GM12878 (cell line): ENCODE results near the gene RBKS. TPM values are rescaled to one million over a fixed set of nuclear protein-coding genes. Genes with fewer than 3 reads are reported as not detected.

ENCODE experiments used
- ATAC-seq: fragments of 200-7000 bp; cut with Tn5 transposase; 3 replicates; pipeline ENCODE4 v1.9.1; 2020; ENCODE audit warnings: mild to moderate bottlenecking, moderate library complexity
- BruUV-seq: library from RNA; stranded (reverse); fragments of 400-500 nt; replicated peaks from 2 replicates; lab custom pipeline; 2021; lab: Mats Ljungman, UMichigan
- CTCF ChIA-PET: fragments of 300-600 bp; sonication (Branson Sonifier 250); formaldehyde crosslinking; extraction: SDS; loops from one replicate; lab custom pipeline; 2021; ENCODE audit warnings: inconsistent platforms; lab: Yijun Ruan, JAX
- POLR2A ChIA-PET: fragments of 350-600 bp; formaldehyde crosslinking; extraction: SDS; loops from one replicate; lab custom pipeline; 2021; ENCODE audit warnings: inconsistent platforms; lab: Charles Lee
- RAD21 ChIA-PET: fragments of 300-600 bp; sonication (Branson Sonifier 250); formaldehyde crosslinking; loops from one replicate; lab custom pipeline; 2023; ENCODE audit warnings: antibody characterized with exemption; ENCODE audit not compliant: unreplicated experiment; lab: Charles Lee
- SMC1A ChIA-PET: fragments of 300-600 bp; sonication (Branson Sonifier 250); formaldehyde crosslinking; loops from one replicate; lab custom pipeline; 2023; ENCODE audit not compliant: unreplicated experiment, uncharacterized antibody; lab: Charles Lee
- DNase-seq: peaks from one replicate; pipeline ENCODE4 v3.0.0-alpha.2; 2011; ENCODE audit warnings: low read depth, low spot score
- FAIRE-seq: peaks from 3 replicates; lab custom pipeline; 2011; peaks lifted over from hg19 to GRCh38; lab: Jason Lieb, UNC
- H2AFZ ChIP-seq: 2 replicates; pipeline ENCODE4 v1.6.0; 2011; ENCODE audit warnings: low read depth, low read length, control low read depth; ENCODE audit not compliant: control insufficient read depth
- H3K27ac ChIP-seq: 2 replicates; pipeline ENCODE4 v1.5.1; 2011; ENCODE audit warnings: control low read depth; ENCODE audit not compliant: control insufficient read depth, insufficient read depth
- H3K27me3 ChIP-seq, 2 experiments: replicated peaks in 1 of 2; 2 replicates each; pipeline versions ENCODE4 v1.6.0 to v1.6.1; 2011; ENCODE audit warnings: low read length in 1 of 2; ENCODE audit not compliant: control insufficient read depth in 2 of 2, insufficient read depth in 2 of 2
- H3K36me3 ChIP-seq, 2 experiments: 2 replicates each; pipeline ENCODE4 v1.5.1; 2011; ENCODE audit warnings: low read length in 1 of 2; ENCODE audit not compliant: control insufficient read depth in 2 of 2, insufficient read depth in 2 of 2
- H3K4me1 ChIP-seq: 2 replicates; pipeline ENCODE4 v1.6.1; 2011; ENCODE audit warnings: mild to moderate bottlenecking, low read length, moderate library complexity, mixed read lengths; ENCODE audit not compliant: control insufficient read depth, insufficient read depth
- H3K4me2 ChIP-seq: 2 replicates; pipeline ENCODE4 v1.6.0; 2011; ENCODE audit warnings: control low read depth; ENCODE audit not compliant: control insufficient read depth, insufficient read depth
- H3K4me3 ChIP-seq: fragments of 200-600 bp; sonication (generic); 2 replicates; pipeline ENCODE4 v1.5.1; 2016
- H3K79me2 ChIP-seq: 2 replicates; pipeline ENCODE4 v1.6.0; 2011; ENCODE audit warnings: low read length; ENCODE audit not compliant: control insufficient read depth, insufficient read depth
- H3K9ac ChIP-seq: 2 replicates; pipeline ENCODE4 v1.8.0; 2011; ENCODE audit warnings: low read length, control low read depth, mixed read lengths; ENCODE audit not compliant: control insufficient read depth, insufficient read depth
- H3K9me3 ChIP-seq: replicated peaks from 3 replicates; pipeline ENCODE4 v1.5.1; 2011; ENCODE audit warnings: mild to moderate bottlenecking, low read length; ENCODE audit not compliant: control insufficient read depth, insufficient read depth
- H4K20me1 ChIP-seq: 2 replicates; pipeline ENCODE4 v1.6.0; 2011; ENCODE audit not compliant: control insufficient read depth, insufficient read depth
- CBX5 ChIP-seq: sonication (generic); IDR thresholded peaks from 2 replicates; pipeline ENCODE4 v1.6.1; 2016; ENCODE audit warnings: low read depth, moderate library complexity, mild to moderate bottlenecking, inconsistent platforms
- CEBPB ChIP-seq, 2 experiments: fragments of 150-350 bp in 1 of 2; IDR thresholded peaks; 2 replicates each; pipeline ENCODE4 v1.6.1; 2012 to 2014; ENCODE audit warnings: low read depth in 2 of 2, low read length in 2 of 2, borderline replicate concordance in 1 of 2, inconsistent platforms in 1 of 2
- EZH2 ChIP-seq: IDR thresholded peaks from 2 replicates; pipeline ENCODE4 v1.6.1; 2012; ENCODE audit warnings: low read depth, mild to moderate bottlenecking, control low read depth, inconsistent platforms, low read length, borderline replicate concordance; ENCODE audit not compliant: control insufficient read depth
- IKZF2 ChIP-seq, 2 experiments: fragments of 450-650 bp; IDR thresholded peaks; 2 replicates each; pipeline ENCODE4 v1.6.1; 2017; ENCODE audit warnings: mild to moderate bottlenecking in 2 of 2, moderate library complexity in 2 of 2
- MAX ChIP-seq: IDR thresholded peaks from 2 replicates; pipeline ENCODE4 v1.6.1; 2012; ENCODE audit warnings: low read depth, low read length, improper control_type of control experiment
- MEF2B ChIP-seq: fragments of 450-650 bp; IDR thresholded peaks from 2 replicates; pipeline ENCODE4 v1.6.1; 2018; ENCODE audit warnings: mild to moderate bottlenecking, moderate library complexity; ENCODE audit not compliant: partially characterized antibody, poor library complexity, severe bottlenecking
- MXI1 ChIP-seq: fragments of 150-350 bp; IDR thresholded peaks from 2 replicates; pipeline ENCODE4 v1.6.1; 2011; ENCODE audit warnings: low read depth, mild to moderate bottlenecking, inconsistent platforms, low read length, improper control_type of control experiment
- NFYB ChIP-seq: IDR thresholded peaks from 2 replicates; pipeline ENCODE4 v1.6.1; 2011; ENCODE audit warnings: low read depth, mild to moderate bottlenecking, low read length, improper control_type of control experiment, moderate library complexity; ENCODE audit not compliant: insufficient read depth
- NR2F1 ChIP-seq: fragments of 450-650 bp; conservative IDR thresholded peaks from 2 replicates; pipeline ENCODE4 v1.6.1; 2017; ENCODE audit warnings: mild to moderate bottlenecking
- PAX8 ChIP-seq: fragments of 450-650 bp; IDR thresholded peaks from 2 replicates; pipeline ENCODE4 v1.6.1; 2017; ENCODE audit warnings: mild to moderate bottlenecking, moderate library complexity
- POLR2AphosphoS5 ChIP-seq: IDR thresholded peaks from 2 replicates; pipeline ENCODE4 v1.6.1; 2011; ENCODE audit warnings: mild to moderate bottlenecking, low read length, inconsistent platforms
- SKIL ChIP-seq: fragments of 450-650 bp; IDR thresholded peaks from 2 replicates; pipeline ENCODE4 v1.6.1; 2017; ENCODE audit warnings: mild to moderate bottlenecking, low read depth, inconsistent platforms; ENCODE audit not compliant: poor library complexity, severe bottlenecking
- TARDBP ChIP-seq: IDR thresholded peaks from 2 replicates; pipeline ENCODE4 v1.6.1; 2016; ENCODE audit warnings: borderline replicate concordance
- ZNF274 ChIP-seq: IDR thresholded peaks from one replicate; pipeline ENCODE4 v1.8.0; 2011; ENCODE audit not compliant: insufficient read length, insufficient read depth
- WGBS: methylation state at CpG from one replicate; pipeline ENCODE4 v1.1.6; 2016; ENCODE audit warnings: low lambda C conversion rate; ENCODE audit not compliant: insufficient replicate concordance, insufficient coverage; ENCODE audit errors: missing lambda C conversion rate; 5-methylcytosine and 5-hydroxymethylcytosine counted together
- in situ Hi-C: fragments of 300-500 bp; cut with MboI; formaldehyde crosslinking; loops from 9 replicates; pipeline ENCODE4 v1.14.3; 2018; ENCODE audit warnings: mixed read lengths
- intact Hi-C: fragments of 100-400 bp; cut with micrococcal nuclease; formaldehyde crosslinking; loops from one replicate; pipeline ENCODE4 v1.14.2; 2022; ENCODE audit not compliant: unreplicated experiment
- polyA plus RNA-seq, 11 experiments: library from polyadenylated mRNA; depleted of rRNA in 4 of 11; unstranded in 6 of 11; stranded (reverse) in 5 of 11; fragments of >200 nt; fragmentation: Nextera tagmentation in 4 of 11; fragmentation: Illumina TruSeq in 1 of 11; extraction: Ambion mirVana in 4 of 11; extraction: Trizol in 1 of 11; gene quantifications; 1 replicate in 1 of 11; 2 replicates in 10 of 11; pipeline versions ENCODE4 v1.2.1 to v1.2.3, GENCODE V29; 2011 to 2016; ENCODE audit warnings: inconsistent platforms in 2 of 11, missing spikeins in 2 of 11, low read depth in 1 of 11
- total RNA-seq, 4 experiments: library from RNA; depleted of rRNA in 3 of 4; stranded (reverse); fragments of >200 nt in 3 of 4; fragmentation: Illumina TruSeq in 1 of 4; extraction: Trizol in 1 of 4; gene quantifications; 2 replicates each; pipeline versions ENCODE4 v1.2.1 to v1.2.3, GENCODE V29; 2013 to 2021
- TF ChIP-seq, protein P1 (sequence below): IDR thresholded peaks from 2 replicates; pipeline ENCODE4 v1.6.1; 2011; ENCODE audit warnings: low read depth, low read length, improper control_type of control experiment, borderline replicate concordance

RBKS gene
- total and polyA plus RNA-seq, 10 of the 15 experiments (the other 5 are each of a cell fraction or from before 2014, with no cell fraction given) = 0.39 to 1.8 (median 1.0) TPM

DNA sequence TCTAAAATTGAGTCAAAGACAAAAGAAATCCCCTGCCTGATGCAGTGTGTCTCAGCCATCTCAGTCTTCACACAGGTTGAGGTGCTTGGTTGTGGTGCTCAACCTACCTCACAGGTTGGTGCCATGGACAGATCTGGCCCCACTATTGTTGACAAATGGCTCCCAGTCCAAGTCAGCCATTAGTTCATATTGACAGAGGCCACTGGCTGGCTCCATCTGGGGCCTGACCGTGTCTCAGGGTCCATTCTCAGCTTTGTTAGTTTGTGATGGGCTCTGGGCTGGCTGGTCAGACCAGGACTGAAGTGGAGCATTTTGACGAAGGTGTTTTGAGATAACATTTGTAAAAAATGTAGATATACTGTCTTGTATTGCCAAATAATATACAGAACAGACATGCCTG lies 81.8 kb downstream of the RBKS start:
- no peaks in the 10 kb centered on the region for H4K20me1 ChIP-seq
- in situ Hi-C loops = no loop called here
- ATAC-seq (no peak), DNase-seq (no peak), FAIRE-seq (no peak)
- BruUV-seq = no TSS peak
- no peak overlapping the region for H3K9ac ChIP-seq
- CTCF ChIA-PET = no interaction called here
- no peak overlapping the region for H3K27ac ChIP-seq
- no peak overlapping the region for H3K4me2 ChIP-seq
- 44% methylated on average over 2 of the region's 2 CpGs for WGBS
- RAD21 ChIA-PET = no interaction called here
- intact Hi-C loops = no loop called here
- H2AFZ ChIP-seq = no peak overlapping the region
- SMC1A ChIA-PET = no interaction called here
- H3K9me3 ChIP-seq = no peaks in the 10 kb centered on the region
- no peak overlapping the region for H3K4me3 ChIP-seq
- POLR2A ChIA-PET = no interaction called here
- no peaks in the 10 kb centered on the region for H3K79me2 ChIP-seq
- TF ChIP-seq PAX8 (no peak), MXI1 (no peak), POLR2AphosphoS5 (no peak), ZNF274 (no peak), CEBPB (IDR thresholded peaks at IDR 0.05; ENCODE audit: borderline replicate concordance in 1 of 2, low read depth in 2 of 2, low read length in 2 of 2) (no peak), CBX5 (no peak), MAX (no peak), EZH2 (no peak), IKZF2 (IDR thresholded peaks at IDR 0.05) (no peak), SKIL (no peak), NR2F1 (no peak), MEF2B (no peak), NFYB (no peak), TARDBP (no peak)
- TF ChIP-seq, protein P1, sequence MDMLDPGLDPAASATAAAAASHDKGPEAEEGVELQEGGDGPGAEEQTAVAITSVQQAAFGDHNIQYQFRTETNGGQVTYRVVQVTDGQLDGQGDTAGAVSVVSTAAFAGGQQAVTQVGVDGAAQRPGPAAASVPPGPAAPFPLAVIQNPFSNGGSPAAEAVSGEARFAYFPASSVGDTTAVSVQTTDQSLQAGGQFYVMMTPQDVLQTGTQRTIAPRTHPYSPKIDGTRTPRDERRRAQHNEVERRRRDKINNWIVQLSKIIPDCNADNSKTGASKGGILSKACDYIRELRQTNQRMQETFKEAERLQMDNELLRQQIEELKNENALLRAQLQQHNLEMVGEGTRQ = no peak
- H3K36me3 ChIP-seq = no peaks in the 10 kb centered on the region
- H3K4me1 ChIP-seq = no peaks in the 10 kb centered on the region
- H3K27me3 ChIP-seq = no peaks in the 10 kb centered on the region
